HEK293 (cell line): ENCODE data around the gene CNGA4.
A peak's percentile ranks its signal among the peaks of the same experiment; 100 is the strongest.

Source experiments
- BCL6B ChIP-seq: fragments of 450-650 bp; formaldehyde crosslinking; IDR thresholded peaks from 2 replicates; pipeline ENCODE4 v1.5.1; 2017; ENCODE audit warnings: missing biosample characterization, missing genetic modification characterization
- GFI1B ChIP-seq: fragments of 450-650 bp; formaldehyde crosslinking; IDR thresholded peaks from 2 replicates; pipeline ENCODE4 v1.5.1; 2016; ENCODE audit warnings: missing biosample characterization, missing genetic modification characterization
- HIC1 ChIP-seq: fragments of 450-650 bp; formaldehyde crosslinking; IDR thresholded peaks from 2 replicates; pipeline ENCODE4 v1.5.1; 2016; ENCODE audit warnings: missing biosample characterization, missing genetic modification characterization
- HOXD13 ChIP-seq: sonication (generic); formaldehyde crosslinking; IDR thresholded peaks from 2 replicates; pipeline ENCODE4 v1.8.0; 2022; ENCODE audit warnings: missing genetic modification reagents, borderline replicate concordance
- OSR2 ChIP-seq: fragments of 450-650 bp; formaldehyde crosslinking; IDR thresholded peaks from 2 replicates; pipeline ENCODE4 v1.5.1; 2016; ENCODE audit warnings: missing biosample characterization, missing genetic modification characterization
- PRDM10 ChIP-seq: fragments of 450-650 bp; formaldehyde crosslinking; IDR thresholded peaks from 2 replicates; pipeline ENCODE4 v1.5.1; 2016; ENCODE audit warnings: missing biosample characterization, missing genetic modification characterization
- PRDM2 ChIP-seq: fragments of 450-650 bp; formaldehyde crosslinking; IDR thresholded peaks from 2 replicates; pipeline ENCODE4 v1.5.1; 2016; ENCODE audit warnings: missing biosample characterization, missing genetic modification characterization, borderline replicate concordance
- SETDB1 ChIP-seq: IDR thresholded peaks from one replicate; pipeline ENCODE4 v1.6.1; 2017; ENCODE audit warnings: mild to moderate bottlenecking, low read length, moderate library complexity, mixed read lengths; ENCODE audit not compliant: insufficient read length
- SP2 ChIP-seq: fragments of 450-650 bp; formaldehyde crosslinking; IDR thresholded peaks from 2 replicates; pipeline ENCODE4 v1.5.1; 2016; ENCODE audit warnings: missing biosample characterization, missing genetic modification characterization
- ZBTB20 ChIP-seq: fragments of 450-650 bp; formaldehyde crosslinking; IDR thresholded peaks from 2 replicates; pipeline ENCODE4 v1.5.1; 2016; ENCODE audit warnings: missing biosample characterization, missing genetic modification characterization
- ZBTB49 ChIP-seq: fragments of 450-650 bp; formaldehyde crosslinking; IDR thresholded peaks from 2 replicates; pipeline ENCODE4 v1.5.1; 2016; ENCODE audit warnings: missing biosample characterization, missing genetic modification characterization, low read depth
- ZFP3 ChIP-seq: fragments of 450-650 bp; formaldehyde crosslinking; IDR thresholded peaks from 2 replicates; pipeline ENCODE4 v1.5.1; 2016; ENCODE audit warnings: low read depth, missing biosample characterization, missing genetic modification characterization
- ZNF121 ChIP-seq: fragments of 450-650 bp; formaldehyde crosslinking; IDR thresholded peaks from 2 replicates; pipeline ENCODE4 v1.5.1; 2016; ENCODE audit warnings: missing biosample characterization, missing genetic modification characterization
- ZNF157 ChIP-seq: fragments of 450-650 bp; formaldehyde crosslinking; IDR thresholded peaks from 2 replicates; pipeline ENCODE4 v1.5.1; 2016; ENCODE audit warnings: missing biosample characterization, missing genetic modification characterization
- ZNF292 ChIP-seq: fragments of 450-650 bp; formaldehyde crosslinking; IDR thresholded peaks from 2 replicates; pipeline ENCODE4 v1.5.1; 2016; ENCODE audit warnings: low read depth, missing biosample characterization, missing genetic modification characterization, borderline replicate concordance
- ZNF366 ChIP-seq: fragments of 450-650 bp; formaldehyde crosslinking; conservative IDR thresholded peaks from 2 replicates; pipeline ENCODE4 v1.5.1; 2016; ENCODE audit warnings: missing biosample characterization, missing genetic modification characterization
- ZNF501 ChIP-seq: fragments of 450-650 bp; formaldehyde crosslinking; IDR thresholded peaks from 2 replicates; pipeline ENCODE4 v1.5.1; 2016; ENCODE audit warnings: missing biosample characterization, missing genetic modification characterization
- ZNF514 ChIP-seq: fragments of 450-650 bp; formaldehyde crosslinking; IDR thresholded peaks from 2 replicates; pipeline ENCODE4 v1.5.1; 2016; ENCODE audit warnings: missing biosample characterization, missing genetic modification characterization
- ZNF549 ChIP-seq: fragments of 450-650 bp; IDR thresholded peaks from 2 replicates; pipeline ENCODE4 v1.5.1; 2018; ENCODE audit warnings: missing biosample characterization, missing genetic modification characterization, mild to moderate bottlenecking, inconsistent platforms, moderate library complexity
- ZNF658 ChIP-seq: fragments of 450-650 bp; formaldehyde crosslinking; IDR thresholded peaks from 2 replicates; pipeline ENCODE4; 2016; ENCODE audit warnings: missing biosample characterization, missing genetic modification characterization
- ZNF692 ChIP-seq: fragments of 450-650 bp; formaldehyde crosslinking; IDR thresholded peaks from 2 replicates; pipeline ENCODE4 v1.5.1; 2016; ENCODE audit warnings: missing biosample characterization, missing genetic modification characterization
- ZNF837 ChIP-seq: fragments of 450-650 bp; formaldehyde crosslinking; IDR thresholded peaks from 2 replicates; pipeline ENCODE4 v1.5.1; 2016; ENCODE audit warnings: missing biosample characterization, missing genetic modification characterization

Gene CNGA4

GRCh38 chr11:6234387-6235107 is 4.3 kb upstream of the CNGA4 start, which contains the start of gene FHIP1B (continued):
- no peak for TF ChIP-seq GFI1B (tag by site-specific recombination)
- TF ChIP-seq ZBTB20 (tag by site-specific recombination) = no peak; the same call in 1 of the 2 replicates
- no peak for TF ChIP-seq ZNF157 (tag by site-specific recombination)
- no peak for TF ChIP-seq ZNF549 (tag by site-specific recombination)
- no peak for TF ChIP-seq HOXD13
- TF ChIP-seq ZNF837 (tag by site-specific recombination) = no peak
- TF ChIP-seq BCL6B = no peak
- no peak for TF ChIP-seq ZNF292 (tag by site-specific recombination)
- TF ChIP-seq ZFP3 (tag by site-specific recombination) = no peak
- TF ChIP-seq PRDM2 = no peak
- no peak for TF ChIP-seq ZNF121 (tag by site-specific recombination)
- no peak for TF ChIP-seq SETDB1
- peak; percentile 99 for TF ChIP-seq SP2 (tag by site-specific recombination)
- TF ChIP-seq ZNF514 = no peak
- 0 out of 2 replicates have a peak, but pooled peaks have one; percentile 35 for TF ChIP-seq ZNF692
- TF ChIP-seq HIC1 (tag by site-specific recombination) = peak; percentile 43; the same call in 1 of the 2 replicates
- no peak for TF ChIP-seq ZNF501
- TF ChIP-seq ZNF658 = no peak
- TF ChIP-seq ZBTB49 (tag by site-specific recombination) = no peak
- no peak for TF ChIP-seq OSR2 (tag by site-specific recombination)
- peak; percentile 96 for TF ChIP-seq ZNF366 (tag by site-specific recombination)
- TF ChIP-seq PRDM10 (tag by site-specific recombination) = no peak
